GM10266 (cell line): ENCODE results near the gene SRD5A1.

Experiments
- DNase-seq: peaks from one replicate; pipeline ENCODE4 v3.0.0; 2012; ENCODE audit errors: extremely low spot score
- CTCF ChIP-seq: IDR thresholded peaks from 2 replicates; pipeline ENCODE4 v1.5.1; 2012; ENCODE audit warnings: mild to moderate bottlenecking, low read depth; ENCODE audit not compliant: control insufficient read depth, insufficient read depth; ENCODE audit errors: missing control alignments

The SRD5A1 gene

DNA sequence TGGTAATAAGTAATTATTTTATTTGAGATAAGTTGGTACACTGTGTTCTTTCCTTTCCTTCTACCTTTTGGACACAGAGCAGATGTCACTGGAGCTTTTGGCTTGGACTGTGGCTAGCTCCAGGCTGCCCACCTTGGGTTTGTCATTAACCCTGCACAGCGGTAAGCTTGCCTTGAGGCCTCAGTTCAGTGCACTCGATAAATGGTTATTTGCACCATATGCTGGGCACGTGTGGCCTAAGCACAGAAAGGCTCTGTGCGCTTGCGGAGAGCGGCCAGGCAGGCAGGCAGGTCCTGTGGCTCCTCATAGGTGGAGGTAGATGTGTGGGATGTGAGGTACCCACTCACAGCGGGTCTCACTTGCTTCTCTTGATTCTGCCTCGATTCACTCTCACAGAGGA lies 50.0 kb downstream of the SRD5A1 start:
- DNase-seq, result no peak
- no peak for TF ChIP-seq CTCF

GRCh38 chr5:6684075-6684474 lies 50.8 kb downstream of the SRD5A1 start:
- no peak for DNase-seq
- no peak for TF ChIP-seq CTCF

- no peak for TF ChIP-seq CTCF
- DNase-seq, result no peak
These were observed 53.3 kb downstream of the SRD5A1 start for GRCh38 chr5:6686501-6686900.

GRCh38 chr5:6686915-6687409 lies 53.7 kb downstream of the SRD5A1 start:
- TF ChIP-seq CTCF, result no peak
- no peak for DNase-seq

DNA sequence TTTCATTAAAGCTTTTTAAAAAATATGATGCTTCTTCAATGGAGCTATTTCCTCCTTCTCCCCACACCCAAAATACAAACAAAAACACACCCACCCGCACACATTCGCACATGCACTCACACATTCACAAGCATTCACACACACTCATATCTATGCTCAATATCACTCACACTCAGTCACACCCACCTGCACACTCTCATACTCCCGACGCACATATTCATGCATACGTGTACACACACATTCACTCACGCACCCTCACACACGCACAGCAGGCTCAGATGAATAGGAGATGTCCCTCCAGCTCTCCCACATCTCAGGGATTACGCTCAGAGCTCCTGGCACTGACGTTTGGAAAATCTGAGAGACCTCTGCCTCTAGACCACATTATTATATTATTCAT lies 54.3 kb downstream of the SRD5A1 start:
- no peak for TF ChIP-seq CTCF
- no peak for DNase-seq

GRCh38 chr5:6692906-6693305 lies 59.7 kb downstream of the SRD5A1 start:
- no peak for DNase-seq
- no peak for TF ChIP-seq CTCF

DNA sequence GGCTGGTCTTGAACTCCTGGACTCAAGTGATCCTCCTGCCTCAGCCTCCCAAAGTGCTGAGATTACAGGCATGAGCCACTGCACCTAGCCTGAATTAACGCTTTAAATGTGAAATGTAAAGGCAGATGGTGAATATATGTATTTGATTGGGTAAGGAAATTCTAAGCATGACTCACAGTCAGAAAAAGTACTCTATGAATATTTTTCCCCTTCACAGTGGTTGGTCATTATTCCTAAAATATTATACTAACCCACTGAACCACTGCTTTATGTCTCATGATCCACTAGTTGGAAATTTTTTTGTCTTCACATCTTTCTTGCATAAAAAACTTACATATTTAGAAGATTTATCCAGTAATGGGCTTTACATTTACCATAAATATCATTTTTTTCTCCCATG lies 65.5 kb downstream of the SRD5A1 start:
- TF ChIP-seq CTCF, result no peak
- no peak for DNase-seq
